Endodermal cell (in vitro differentiated cells): Measurements from ENCODE around the gene NKD1. TPM values are rescaled to one million over a fixed set of nuclear protein-coding genes. Genes with fewer than 3 reads are reported as not detected.

Experiments used
- DNase-seq: peaks from one replicate; pipeline ENCODE4 v3.0.0-alpha.2; 2017
- H3K27ac ChIP-seq: 2 replicates; pipeline ENCODE4 v1.5.1; 2013; ENCODE audit warnings: mild to moderate bottlenecking, low read depth, low read length, moderate library complexity
- H3K27me3 ChIP-seq: 2 replicates; pipeline ENCODE4 v1.6.1; 2013; ENCODE audit warnings: mild to moderate bottlenecking, low read length, moderate library complexity; ENCODE audit not compliant: insufficient read depth, control insufficient read depth, poor library complexity, severe bottlenecking
- H3K36me3 ChIP-seq: 2 replicates; pipeline ENCODE4 v1.7.0; 2013; ENCODE audit warnings: mild to moderate bottlenecking, low read length, moderate library complexity; ENCODE audit not compliant: control insufficient read depth, insufficient read depth
- H3K4me1 ChIP-seq: one replicate; pipeline ENCODE4 v1.7.0; 2013; ENCODE audit warnings: low read length; ENCODE audit not compliant: control insufficient read depth, insufficient read depth
- H3K4me3 ChIP-seq: 2 replicates; pipeline ENCODE4 v1.5.1; 2013; ENCODE audit warnings: mild to moderate bottlenecking, low read length, moderate library complexity
- H3K9ac ChIP-seq: 2 replicates; pipeline ENCODE4 v1.6.1; 2013; ENCODE audit warnings: mild to moderate bottlenecking, low read length, moderate library complexity; ENCODE audit not compliant: poor library complexity, severe bottlenecking; ENCODE audit errors: extremely low read depth
- H3K9me3 ChIP-seq: 2 replicates; pipeline ENCODE4 v1.6.1; 2013; ENCODE audit warnings: mild to moderate bottlenecking, low read length, moderate library complexity; ENCODE audit not compliant: control insufficient read depth
- H3K27ac Mint-ChIP-seq: 2 replicates; pipeline ENCODE4 v1.8.0; 2020; ENCODE audit warnings: mixed read lengths
- H3K27me3 Mint-ChIP-seq: 2 replicates; pipeline ENCODE4 v1.8.0; 2021; ENCODE audit warnings: mild to moderate bottlenecking, mixed read lengths; ENCODE audit not compliant: insufficient read depth
- H3K36me3 Mint-ChIP-seq: 2 replicates; pipeline ENCODE4 v1.8.0; 2020; ENCODE audit warnings: low read depth, mixed read lengths
- H3K4me1 Mint-ChIP-seq: 2 replicates; pipeline ENCODE4 v1.8.0; 2020; ENCODE audit warnings: mixed read lengths
- H3K4me3 Mint-ChIP-seq: 2 replicates; pipeline ENCODE4 v1.8.0; 2020; ENCODE audit warnings: mild to moderate bottlenecking, moderate library complexity, mixed read lengths
- H3K9me3 Mint-ChIP-seq: 2 replicates; pipeline ENCODE4 v1.8.0; 2020; ENCODE audit warnings: mild to moderate bottlenecking, mixed read lengths
- CTCF ChIP-seq: fragments of 200-600 bp; sonication (generic); conservative IDR thresholded peaks from 2 replicates; pipeline ENCODE4 v1.5.0; 2021; ENCODE audit warnings: antibody characterized with exemption, mild to moderate bottlenecking
- WGBS, 2 experiments: methylation state at CpG; one replicate each; pipeline versions ENCODE4 v1.1.5 to v1.1.7; 2013; ENCODE audit warnings: missing lambda C conversion rate in 2 of 2, mixed read lengths in 1 of 2; ENCODE audit not compliant: insufficient coverage in 1 of 2, insufficient read length in 1 of 2; 5-methylcytosine and 5-hydroxymethylcytosine counted together
- total RNA-seq, 2 donors: library from RNA; stranded (reverse); fragmentation: NEBNext Ultra II Directional in 1 of 2; extraction: Animal tissue kit (Norgen Biotek cat#: 25700) in 1 of 2; gene quantifications; 2 replicates in 1 of 2; 3 replicates in 1 of 2; pipeline ENCODE4 v1.2.1, GENCODE V29; 2021

The NKD1 gene
- total RNA-seq, 2 donors from 2014 or later = 7.0 to 9.5 TPM

- Histone ChIP-seq H3K4me1 (no peaks in the 10 kb centered on the region), H3K27me3 (no peaks in the 10 kb centered on the region), H3K9me3 (peaks cover 21% of the 10 kb centered on the region), H3K27ac (no peak overlapping the region), H3K36me3 (no peaks in the 10 kb centered on the region), H3K4me3 (no peak overlapping the region), H3K9ac (no peak overlapping the region)
- TF ChIP-seq CTCF = no peak
- Mint-ChIP-seq H3K27ac (no peak overlapping the region), H3K4me1 (no peaks in the 10 kb centered on the region), H3K9me3 (peaks cover 26% of the 10 kb centered on the region), H3K36me3 (peaks cover 3% of the 10 kb centered on the region), H3K4me3 (no peak overlapping the region), H3K27me3 (peaks cover 19% of the 10 kb centered on the region)
- 60 to 83% methylated on average over 1 to 4 of the region's 4 CpGs for WGBS, 2 experiments
- no peak for DNase-seq
Measured at GRCh38 chr16:50674831-50675230, 126.6 kb downstream of the NKD1 start.

- Histone ChIP-seq H3K27ac (no peak overlapping the region), H3K4me3 (no peak overlapping the region), H3K27me3 (no peaks in the 10 kb centered on the region), H3K4me1 (no peaks in the 10 kb centered on the region), H3K9me3 (peaks cover 21% of the 10 kb centered on the region), H3K36me3 (no peaks in the 10 kb centered on the region), H3K9ac (no peak overlapping the region)
- peaks cover 3% of the 10 kb centered on the region for H3K36me3 Mint-ChIP-seq
- no peak for DNase-seq
- H3K4me1 Mint-ChIP-seq = no peaks in the 10 kb centered on the region
- no peak overlapping the region for H3K27ac Mint-ChIP-seq
- peaks cover 26% of the 10 kb centered on the region for H3K9me3 Mint-ChIP-seq
- 91 to 92% methylated on average over 14 to 23 of the region's 23 CpGs for WGBS, 2 experiments
- peaks cover 19% of the 10 kb centered on the region for H3K27me3 Mint-ChIP-seq
- TF ChIP-seq CTCF = no peak
- H3K4me3 Mint-ChIP-seq = no peak overlapping the region
Measured at GRCh38 chr16:50675686-50676610, 127.8 kb downstream of the NKD1 start.

GRCh38 chr16:50676684-50677225 lies 128.6 kb downstream of the NKD1 start:
- Mint-ChIP-seq H3K4me3 (no peak overlapping the region), H3K27ac (no peak overlapping the region), H3K36me3 (peaks cover 3% of the 10 kb centered on the region), H3K4me1 (no peaks in the 10 kb centered on the region), H3K27me3 (peaks cover 18% of the 10 kb centered on the region), H3K9me3 (peaks cover 20% of the 10 kb centered on the region)
- Histone ChIP-seq H3K36me3 (no peaks in the 10 kb centered on the region), H3K4me1 (no peaks in the 10 kb centered on the region), H3K9ac (no peak overlapping the region), H3K4me3 (no peak overlapping the region), H3K9me3 (peaks cover 14% of the 10 kb centered on the region), H3K27ac (no peak overlapping the region), H3K27me3 (no peaks in the 10 kb centered on the region)
- 90 to 97% methylated on average over 8 to 9 of the region's 9 CpGs for WGBS, 2 experiments
- no peak for TF ChIP-seq CTCF
- DNase-seq = no peak
